Measurements from ENCODE around the gene SCAI. TPM values are rescaled to one million over a fixed set of nuclear protein-coding genes. Genes with fewer than 3 reads are reported as not detected.
"Not testable (repeated sequence)": the region's sequence is repeated elsewhere in the genome, so short reads cannot be mapped to it uniquely, and the experiment has no call there.

The SCAI gene
- polyA plus RNA-seq, 2 of the 4 experiments (the other 2 are of a cell fraction), result 2.1 to 5.0 TPM

DNA sequence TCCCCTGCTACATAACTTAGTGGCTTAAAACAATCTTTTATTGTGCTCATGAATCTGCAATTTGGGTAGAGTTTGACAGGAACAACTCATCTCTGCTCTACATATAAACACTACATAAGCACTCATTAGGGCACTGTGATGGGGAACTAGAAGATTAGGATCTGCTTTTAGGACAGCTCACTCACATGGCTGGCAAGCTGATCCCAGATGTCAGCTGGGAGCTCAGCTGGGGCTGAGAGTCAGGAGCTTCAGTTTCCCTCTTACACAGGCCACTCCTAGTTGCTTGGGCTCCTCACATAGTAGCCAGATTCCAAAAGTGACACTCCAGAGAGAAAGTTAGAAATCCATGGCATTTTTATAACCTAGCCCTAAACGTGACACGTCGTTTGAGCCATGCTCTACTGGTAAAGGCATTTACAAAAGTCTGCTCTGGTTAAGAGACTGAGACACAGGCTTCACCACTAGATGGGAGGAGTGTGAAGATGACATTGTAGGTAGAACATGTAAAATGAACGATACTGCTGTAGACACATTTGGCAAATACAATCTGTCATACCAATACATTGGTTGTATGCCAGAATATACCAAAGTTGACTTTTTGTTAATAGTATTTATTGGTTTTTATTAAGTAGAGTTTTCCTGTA lies 23.6 kb downstream of the SCAI start:
- H3K27ac ChIP-seq, result no peak overlapping the region
- H3K4me1 ChIP-seq, result no peaks in the 10 kb centered on the region
- DNase-seq (ENCODE audit: low read depth in 1 of 2, low spot score in 1 of 2) (no peak), ATAC-seq (no peak), FAIRE-seq (no peak)
- 87% methylated on average over 4 of the region's 4 CpGs for WGBS (ENCODE audit: missing lambda C conversion rate)
- ChIA-PET CTCF (interaction anchor here (1.5 kb wide), 1 partner anchor 24 kb away, joined by 3 read pairs; the partner anchor contains the start of gene SCAI), POLR2A (no interaction called here)
- no peak overlapping the region for H3K4me3 ChIP-seq
- H3K4me2 ChIP-seq, result no peak overlapping the region
- TF ChIP-seq FOSL2 (IDR thresholded peaks at IDR 0.05), result no peak
- TF ChIP-seq FOSL2 (CRISPR knock-in tag; IDR thresholded peaks at IDR 0.05), result no peak
- TF ChIP-seq SMC3 (IDR thresholded peaks at IDR 0.05), result no peak
- TF ChIP-seq, protein P1, sequence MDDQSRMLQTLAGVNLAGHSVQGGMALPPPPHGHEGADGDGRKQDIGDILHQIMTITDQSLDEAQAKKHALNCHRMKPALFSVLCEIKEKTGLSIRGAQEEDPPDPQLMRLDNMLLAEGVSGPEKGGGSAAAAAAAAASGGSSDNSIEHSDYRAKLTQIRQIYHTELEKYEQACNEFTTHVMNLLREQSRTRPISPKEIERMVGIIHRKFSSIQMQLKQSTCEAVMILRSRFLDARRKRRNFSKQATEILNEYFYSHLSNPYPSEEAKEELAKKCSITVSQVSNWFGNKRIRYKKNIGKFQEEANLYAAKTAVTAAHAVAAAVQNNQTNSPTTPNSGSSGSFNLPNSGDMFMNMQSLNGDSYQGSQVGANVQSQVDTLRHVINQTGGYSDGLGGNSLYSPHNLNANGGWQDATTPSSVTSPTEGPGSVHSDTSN (IDR thresholded peaks at IDR 0.05), result no peak
- TF ChIP-seq KDM1A (IDR thresholded peaks at IDR 0.05; ENCODE audit: low read depth), result no peak
- TF ChIP-seq ZC3H11A (IDR thresholded peaks at IDR 0.05), result no peak
- TF ChIP-seq TFCP2L1 (CRISPR knock-in tag; IDR thresholded peaks at IDR 0.05), result no peak
- no peak for TF ChIP-seq EP300 (IDR thresholded peaks at IDR 0.05)
- TF ChIP-seq, protein P2, sequence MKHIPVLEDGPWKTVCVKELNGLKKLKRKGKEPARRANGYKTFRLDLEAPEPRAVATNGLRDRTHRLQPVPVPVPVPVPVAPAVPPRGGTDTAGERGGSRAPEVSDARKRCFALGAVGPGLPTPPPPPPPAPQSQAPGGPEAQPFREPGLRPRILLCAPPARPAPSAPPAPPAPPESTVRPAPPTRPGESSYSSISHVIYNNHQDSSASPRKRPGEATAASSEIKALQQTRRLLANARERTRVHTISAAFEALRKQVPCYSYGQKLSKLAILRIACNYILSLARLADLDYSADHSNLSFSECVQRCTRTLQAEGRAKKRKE (CRISPR knock-in tag; IDR thresholded peaks at IDR 0.05; ENCODE audit: low read depth), result no peak
- TF ChIP-seq CEBPB (IDR thresholded peaks at IDR 0.05), result no peak
- TF ChIP-seq POLR2A (IDR thresholded peaks at IDR 0.05; ENCODE audit: low read length), result no peak
- TF ChIP-seq MYC (IDR thresholded peaks at IDR 0.05; ENCODE audit: borderline replicate concordance, low read length), result no peak
- TF ChIP-seq, protein P3, sequence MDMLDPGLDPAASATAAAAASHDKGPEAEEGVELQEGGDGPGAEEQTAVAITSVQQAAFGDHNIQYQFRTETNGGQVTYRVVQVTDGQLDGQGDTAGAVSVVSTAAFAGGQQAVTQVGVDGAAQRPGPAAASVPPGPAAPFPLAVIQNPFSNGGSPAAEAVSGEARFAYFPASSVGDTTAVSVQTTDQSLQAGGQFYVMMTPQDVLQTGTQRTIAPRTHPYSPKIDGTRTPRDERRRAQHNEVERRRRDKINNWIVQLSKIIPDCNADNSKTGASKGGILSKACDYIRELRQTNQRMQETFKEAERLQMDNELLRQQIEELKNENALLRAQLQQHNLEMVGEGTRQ (IDR thresholded peaks at IDR 0.05), result no peak
- TF ChIP-seq HOXB13 (CRISPR knock-in tag; IDR thresholded peaks at IDR 0.05; ENCODE audit: low read depth), result no peak
- TF ChIP-seq, protein P4, sequence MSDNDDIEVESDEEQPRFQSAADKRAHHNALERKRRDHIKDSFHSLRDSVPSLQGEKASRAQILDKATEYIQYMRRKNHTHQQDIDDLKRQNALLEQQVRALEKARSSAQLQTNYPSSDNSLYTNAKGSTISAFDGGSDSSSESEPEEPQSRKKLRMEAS (IDR thresholded peaks at IDR 0.05), result no peak
- TF ChIP-seq MAZ (IDR thresholded peaks at IDR 0.05; ENCODE audit: borderline replicate concordance, low read depth, low read length), result no peak
- no peaks in the 10 kb centered on the region for H3K9me3 ChIP-seq

DNA sequence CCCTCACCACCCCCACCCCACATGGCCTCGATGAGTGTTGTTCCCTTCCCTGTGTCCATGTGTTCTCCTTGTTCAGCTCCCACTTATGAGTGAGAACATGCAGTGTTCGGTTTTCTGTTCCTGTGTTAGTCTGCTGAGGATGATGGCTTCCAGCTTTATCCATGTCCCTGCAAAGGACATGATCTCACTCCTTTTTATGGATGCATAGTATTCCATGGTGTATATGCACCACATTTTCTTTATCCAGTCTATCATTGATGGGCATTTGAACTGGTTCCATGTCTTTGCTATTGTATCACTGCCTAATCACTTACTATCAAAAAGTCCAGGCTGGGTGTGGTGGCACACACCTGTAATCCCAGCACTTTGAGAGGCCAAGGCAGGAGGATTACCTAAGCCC lies 24.6 kb downstream of the SCAI start:
- DNase-seq (ENCODE audit: low read depth in 1 of 2, low spot score in 1 of 2); FAIRE-seq; H3K4me3 ChIP-seq; H3K4me1 ChIP-seq; ATAC-seq; H3K4me2 ChIP-seq; POLR2A ChIA-PET; H3K27ac ChIP-seq; H3K9me3 ChIP-seq: not testable (repeated sequence)
- CTCF ChIA-PET, result interaction anchor here (0.5 kb wide), 1 partner anchor 187 kb away, joined by 3 read pairs; no protein-coding TSS in a partner anchor
- WGBS (ENCODE audit: missing lambda C conversion rate), result 96% methylated on average over 2 of the region's 2 CpGs

DNA sequence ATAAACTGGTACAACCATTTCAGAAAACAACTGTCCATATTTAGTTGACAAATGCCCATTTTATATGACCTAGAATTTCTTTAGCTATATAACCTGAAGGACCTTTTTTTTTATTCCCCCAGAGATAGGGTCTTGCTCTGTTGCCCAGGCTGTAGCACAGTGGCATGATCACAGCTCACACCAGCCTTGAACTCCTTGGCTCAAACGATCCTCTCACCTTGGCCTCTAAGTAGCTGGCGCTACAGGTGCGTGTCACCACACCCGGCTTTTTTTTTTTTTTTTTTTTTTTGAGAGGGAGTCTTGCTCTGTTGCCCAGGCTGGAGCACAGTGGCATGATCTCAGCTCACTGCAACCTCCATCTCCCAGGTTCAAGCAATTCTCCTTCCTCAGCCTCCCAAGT lies 28.8 kb downstream of the SCAI start:
- CTCF ChIA-PET, result interaction anchor here (0.6 kb wide), 1 partner anchor 9 kb away, joined by 3 read pairs; no protein-coding TSS in a partner anchor
- FAIRE-seq; H3K27ac ChIP-seq; POLR2A ChIA-PET; H3K4me1 ChIP-seq; H3K4me2 ChIP-seq; ATAC-seq; DNase-seq (ENCODE audit: low read depth in 1 of 2, low spot score in 1 of 2); H3K4me3 ChIP-seq; H3K9me3 ChIP-seq: not testable (repeated sequence)
- 90% methylated on average over 4 of the region's 4 CpGs for WGBS (ENCODE audit: missing lambda C conversion rate)

DNA sequence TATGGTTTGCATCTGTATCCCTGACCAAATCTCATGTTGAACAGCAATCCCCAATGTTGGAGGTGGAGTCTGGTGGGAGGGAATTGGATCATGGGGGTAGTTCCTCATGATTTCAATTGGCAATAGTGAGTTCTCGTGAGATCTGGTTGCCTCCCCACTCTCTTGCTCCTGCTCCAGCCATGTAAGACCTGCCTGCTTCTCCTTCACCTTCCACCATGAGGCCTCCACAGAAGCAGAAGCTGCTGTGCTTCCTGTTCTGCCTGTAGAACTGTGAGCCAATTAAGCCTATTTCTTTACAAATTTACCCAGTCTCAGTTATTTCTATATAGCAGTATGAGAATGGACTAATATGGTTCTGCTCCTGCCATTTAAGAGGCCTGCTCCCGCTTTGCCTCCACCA lies 32.9 kb downstream of the SCAI start:
- Histone ChIP-seq H3K4me2 (no peak overlapping the region), H3K4me3 (no peak overlapping the region), H3K27ac (no peak overlapping the region), H3K9me3 (no peaks in the 10 kb centered on the region), H3K4me1 (no peaks in the 10 kb centered on the region)
- WGBS (ENCODE audit: missing lambda C conversion rate), result 92% methylated on average over 2 of the region's 2 CpGs
- DNase-seq (ENCODE audit: low read depth in 1 of 2, low spot score in 1 of 2) (no peak), FAIRE-seq (no peak), ATAC-seq (no peak)
- no peak for TF ChIP-seq RAD21 (conservative IDR thresholded peaks at IDR 0.05 in 1 of 2, IDR thresholded peaks at IDR 0.05 in 1 of 2)
- TF ChIP-seq, protein P5, sequence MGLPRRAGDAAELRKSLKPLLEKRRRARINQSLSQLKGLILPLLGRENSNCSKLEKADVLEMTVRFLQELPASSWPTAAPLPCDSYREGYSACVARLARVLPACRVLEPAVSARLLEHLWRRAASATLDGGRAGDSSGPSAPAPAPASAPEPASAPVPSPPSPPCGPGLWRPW (IDR thresholded peaks at IDR 0.05), result no peak
- TF ChIP-seq, protein P3 (IDR thresholded peaks at IDR 0.05), result no peak
- ChIA-PET CTCF (no interaction called here), POLR2A (no interaction called here)

DNA sequence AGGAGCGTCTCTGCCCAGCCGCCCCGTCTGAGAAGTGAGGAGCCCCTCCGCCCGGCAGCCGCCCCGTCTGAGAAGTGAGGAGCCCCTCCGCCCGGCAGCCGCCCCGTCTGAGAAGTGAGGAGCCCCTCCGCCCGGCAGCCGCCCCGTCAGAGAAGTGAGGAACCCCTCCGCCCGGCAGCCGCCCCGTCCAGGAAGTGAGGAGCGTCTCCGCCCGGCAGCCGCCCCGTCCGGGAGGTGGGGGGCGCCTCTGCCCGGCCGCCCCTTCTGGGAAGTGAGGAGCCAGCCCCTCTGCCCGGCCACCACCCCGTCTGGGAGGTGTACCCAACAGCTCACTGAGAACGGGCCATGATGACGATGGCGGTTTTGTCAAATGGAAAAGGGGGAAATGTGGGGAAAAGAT lies 34.8 kb downstream of the SCAI start:
- H3K4me3 ChIP-seq; H3K4me1 ChIP-seq; ATAC-seq; POLR2A ChIA-PET; H3K27ac ChIP-seq; H3K4me2 ChIP-seq; DNase-seq (ENCODE audit: low read depth in 1 of 2, low spot score in 1 of 2); H3K9me3 ChIP-seq; FAIRE-seq: not testable (repeated sequence)
- 100% methylated on average over 3 of the region's 33 CpGs for WGBS (ENCODE audit: missing lambda C conversion rate)
- CTCF ChIA-PET, result interaction anchor here (0.6 kb wide), 1 partner anchor 25 kb away, joined by 4 read pairs; no protein-coding TSS in a partner anchor
